8988T (cell line): ENCODE data around the gene SNN.

Experiments
- DNase-seq: peaks from one replicate; pipeline ENCODE4 v3.0.0; 2011

The SNN gene

DNA sequence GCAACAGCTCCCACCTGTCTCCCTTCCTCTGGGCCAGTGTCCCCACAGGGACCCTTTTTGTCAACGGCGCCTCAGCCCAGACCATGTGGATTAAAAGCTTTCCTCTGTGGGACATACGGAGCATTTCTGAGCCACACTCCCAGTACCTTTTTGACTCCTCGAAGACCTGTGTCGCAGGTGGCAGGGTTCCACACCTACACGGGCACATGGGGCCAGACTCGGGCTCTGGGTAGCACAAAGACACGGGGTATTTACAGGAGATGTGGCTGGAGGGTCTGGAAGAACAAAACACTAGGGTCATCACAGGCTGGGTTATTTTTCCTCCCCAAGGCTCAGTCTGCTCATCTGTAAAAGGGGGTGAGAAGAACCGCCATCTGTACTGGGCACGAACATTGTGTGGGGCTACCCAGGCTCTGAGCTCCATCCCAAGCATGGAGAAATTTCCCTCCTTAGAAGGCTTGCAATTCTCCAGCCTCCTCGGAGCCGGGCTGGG, 32.5 kb upstream of the SNN start:
- no peak for DNase-seq

DNA sequence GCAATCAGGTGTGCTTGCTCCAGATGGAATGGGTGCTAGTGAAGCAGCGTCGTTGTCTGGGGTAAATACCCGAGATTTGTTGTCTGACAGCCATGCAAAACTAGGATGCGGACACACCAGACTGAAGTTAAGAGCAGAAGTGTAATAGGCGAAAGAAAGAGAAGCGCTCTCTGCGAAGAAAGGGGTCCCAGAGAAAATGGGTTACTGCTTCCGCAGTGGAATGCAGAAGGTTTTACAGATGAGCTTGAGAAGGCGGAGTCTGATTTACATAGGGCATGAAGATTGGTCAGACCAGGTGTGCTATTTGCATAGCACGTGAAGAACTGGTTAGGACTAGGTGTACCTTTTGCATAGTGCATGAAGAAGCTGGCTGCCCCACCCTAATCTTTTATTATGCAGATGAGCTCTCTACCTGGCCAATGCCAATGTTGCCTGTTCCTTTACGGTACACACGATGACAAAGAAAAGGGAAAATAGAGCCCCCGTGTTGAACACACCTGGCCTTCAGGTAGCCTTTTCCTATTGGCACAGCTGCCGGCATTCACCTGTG, 32.0 kb upstream of the SNN start:
- DNase-seq: no peak

DNA sequence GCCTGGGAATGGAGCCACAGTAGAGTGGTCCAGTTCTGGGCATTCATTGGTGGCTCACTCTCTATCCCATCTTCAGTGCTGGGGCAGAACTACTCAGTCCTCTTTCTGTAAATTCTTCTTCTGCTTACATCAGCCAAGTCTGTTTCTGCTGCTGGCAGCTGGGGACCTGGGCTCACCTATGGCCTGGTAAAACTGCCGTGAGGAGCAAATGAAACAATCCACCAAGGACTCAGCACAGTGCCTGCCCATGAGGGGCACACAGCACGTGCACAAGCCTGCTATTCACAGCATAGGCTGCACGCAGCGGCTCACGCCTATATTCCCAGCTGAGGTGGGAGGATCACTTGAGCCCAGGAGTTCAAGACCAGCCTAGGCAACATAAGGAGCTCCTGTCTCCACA, 30.9 kb upstream of the SNN start:
- no peak for DNase-seq

DNA sequence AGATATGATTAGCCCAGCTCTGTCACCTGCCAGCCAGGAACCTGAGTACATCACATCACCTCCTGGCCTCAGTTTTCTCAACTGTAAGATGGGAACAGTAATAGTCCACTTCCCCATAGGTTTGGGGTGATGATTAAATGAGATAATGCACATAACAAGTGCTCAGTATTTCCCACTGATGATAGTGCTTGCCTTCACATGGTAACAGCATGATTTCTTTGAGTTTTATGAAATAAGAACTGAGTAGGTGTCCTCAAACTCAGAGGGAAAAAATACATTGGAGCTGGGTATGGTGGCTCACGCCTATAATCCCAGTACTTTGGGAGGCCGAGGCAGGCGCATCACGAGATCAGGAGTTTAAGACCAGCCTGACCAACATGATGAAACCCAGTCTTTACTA, 30.1 kb upstream of the SNN start:
- no peak for DNase-seq

DNA sequence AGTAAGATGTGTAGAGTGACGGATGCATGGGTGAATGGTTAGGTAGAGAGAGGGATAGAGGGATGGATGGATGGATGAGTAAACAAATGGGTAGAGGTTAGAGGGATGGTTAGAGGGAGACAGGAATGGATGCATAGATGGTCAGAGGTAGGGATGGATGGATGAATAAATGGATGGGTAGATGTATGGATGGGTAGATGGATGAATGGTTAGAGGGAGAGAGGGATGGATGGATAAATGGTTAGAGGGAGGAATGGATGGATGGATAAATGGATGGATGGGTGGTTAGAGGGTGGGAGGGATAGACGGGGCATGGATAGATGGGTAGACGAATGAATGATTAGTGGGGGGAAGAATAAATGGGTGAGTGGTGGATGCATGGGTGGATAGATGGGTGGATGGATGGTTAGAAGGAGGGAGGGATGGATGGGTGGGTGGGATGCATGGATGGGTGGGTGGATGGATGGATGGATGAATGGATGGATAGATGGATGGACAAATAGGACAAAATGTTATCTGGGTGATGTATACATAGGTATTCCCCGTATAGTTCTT, 29.2 kb upstream of the SNN start:
- DNase-seq: no peak

DNA sequence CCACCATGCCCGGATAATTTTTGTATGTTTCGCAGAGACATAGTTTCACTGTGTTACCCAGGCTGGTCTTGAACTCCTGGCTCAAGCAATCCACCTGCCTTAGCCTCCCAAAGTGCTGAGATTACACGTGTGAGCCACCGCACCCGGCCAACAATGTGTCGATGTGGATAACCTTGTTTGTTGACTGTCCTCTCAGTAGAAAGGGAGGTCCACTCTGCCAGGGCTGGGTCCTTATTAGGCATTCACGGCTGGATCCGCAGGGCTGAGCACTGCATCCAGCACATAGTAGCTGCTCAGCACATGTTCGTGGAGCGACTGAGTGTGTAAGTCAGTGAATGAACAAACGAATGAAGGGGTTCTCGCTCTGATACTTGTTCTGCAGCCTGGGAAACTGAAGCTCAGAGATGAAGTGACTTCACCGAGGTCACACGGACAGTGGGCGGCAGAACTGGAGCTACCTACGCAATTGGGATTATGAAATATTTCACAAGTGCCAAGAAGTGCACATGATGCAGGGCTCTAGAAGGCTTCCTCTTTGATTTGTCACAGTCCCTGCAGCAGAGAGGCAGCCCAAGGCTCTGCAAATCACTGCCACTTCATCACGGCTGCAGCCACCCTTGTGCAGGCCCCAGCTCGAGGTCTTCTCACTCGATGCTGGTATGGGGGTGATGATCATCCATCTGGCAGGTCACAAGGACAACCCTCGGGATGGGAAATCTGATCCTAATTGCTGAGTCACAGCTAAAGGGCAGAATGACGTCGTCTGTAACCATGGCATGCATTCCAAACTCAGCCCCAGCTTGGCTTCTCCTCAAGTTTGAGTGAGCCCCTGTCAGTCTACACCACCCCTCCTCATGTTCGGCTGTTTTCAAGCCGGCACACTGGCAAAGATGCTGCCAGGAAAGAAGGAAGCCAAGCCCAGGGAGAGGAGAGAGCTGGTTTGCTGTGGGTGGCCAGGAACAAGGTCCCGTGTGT, 28.0 kb upstream of the SNN start:
- no peak for DNase-seq

DNA sequence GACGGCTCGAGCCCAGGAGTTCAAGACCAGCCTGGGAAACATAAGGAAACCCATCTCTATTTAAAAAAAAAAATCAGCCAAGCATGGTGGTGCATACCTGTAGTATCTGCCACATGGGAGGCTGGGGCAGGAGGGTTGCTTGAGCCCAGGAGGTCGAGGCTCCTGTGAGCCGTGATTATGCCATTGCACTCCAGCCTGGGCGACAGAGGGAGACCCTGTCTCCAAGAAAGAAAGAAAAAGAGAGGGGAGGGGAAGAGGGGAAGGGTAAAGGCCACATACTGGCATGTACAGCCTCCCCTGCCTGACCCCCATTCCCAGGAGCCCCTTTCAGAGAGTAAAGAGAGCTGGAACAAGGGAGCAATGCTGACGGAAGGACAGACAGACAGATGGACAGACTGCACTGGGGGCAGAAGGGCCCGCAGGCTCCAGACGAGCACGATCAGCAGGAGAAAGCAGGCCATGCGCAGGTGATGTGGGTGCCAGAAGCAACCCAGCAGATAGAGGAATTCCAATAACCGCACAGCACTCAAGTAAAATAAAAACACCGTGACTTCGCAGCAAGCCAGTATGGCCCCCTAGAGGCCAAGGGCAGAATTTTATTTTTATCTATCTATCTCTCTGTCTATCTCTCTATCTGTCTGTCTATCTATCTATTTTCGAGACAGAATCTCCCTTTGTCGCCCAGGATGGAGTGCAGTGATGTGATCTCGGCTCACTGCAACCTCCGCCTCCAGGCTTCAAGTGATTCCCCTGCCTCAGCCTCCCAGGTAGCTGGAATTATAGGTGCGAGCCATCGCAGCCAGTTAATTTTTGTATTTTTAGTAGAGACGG, 27.1 kb upstream of the SNN start:
- DNase-seq: no peak

DNA sequence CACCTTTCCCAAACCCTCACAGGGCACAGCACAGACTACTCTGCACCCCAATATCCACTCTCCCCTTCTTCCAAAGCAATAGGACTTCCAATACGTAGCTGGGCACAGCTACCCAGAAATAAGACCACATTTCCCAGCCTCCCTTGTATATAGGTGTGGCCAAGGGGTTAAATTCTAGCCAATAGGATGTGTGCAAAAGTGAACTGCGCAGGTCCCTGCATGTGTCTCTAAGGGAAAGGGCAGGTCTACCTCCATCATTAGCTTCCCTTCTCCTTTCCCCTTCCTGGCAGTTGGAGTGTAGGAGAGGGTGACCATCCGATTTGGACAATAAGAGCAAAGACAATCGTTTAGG, 25.5 kb upstream of the SNN start:
- DNase-seq: no peak

DNA sequence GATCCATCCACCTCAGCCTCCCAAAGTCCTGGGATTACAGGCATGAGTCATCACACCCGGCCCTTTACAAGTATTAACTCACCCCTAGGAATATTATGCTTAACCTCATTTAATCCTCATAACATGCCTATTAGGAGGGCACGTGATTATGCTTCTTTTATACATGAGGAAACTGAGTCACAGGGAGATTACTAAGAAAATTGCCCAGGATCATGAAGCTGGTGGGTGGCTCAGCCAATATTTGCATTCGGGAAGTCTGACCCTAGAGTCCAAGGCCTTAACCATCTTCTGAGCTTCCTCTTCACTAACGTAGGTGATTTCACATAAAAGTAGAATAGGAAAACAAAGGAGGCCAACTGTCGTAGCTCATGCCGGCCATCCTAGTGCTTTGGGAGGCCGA, 19.0 kb upstream of the SNN start:
- DNase-seq: no peak

DNA sequence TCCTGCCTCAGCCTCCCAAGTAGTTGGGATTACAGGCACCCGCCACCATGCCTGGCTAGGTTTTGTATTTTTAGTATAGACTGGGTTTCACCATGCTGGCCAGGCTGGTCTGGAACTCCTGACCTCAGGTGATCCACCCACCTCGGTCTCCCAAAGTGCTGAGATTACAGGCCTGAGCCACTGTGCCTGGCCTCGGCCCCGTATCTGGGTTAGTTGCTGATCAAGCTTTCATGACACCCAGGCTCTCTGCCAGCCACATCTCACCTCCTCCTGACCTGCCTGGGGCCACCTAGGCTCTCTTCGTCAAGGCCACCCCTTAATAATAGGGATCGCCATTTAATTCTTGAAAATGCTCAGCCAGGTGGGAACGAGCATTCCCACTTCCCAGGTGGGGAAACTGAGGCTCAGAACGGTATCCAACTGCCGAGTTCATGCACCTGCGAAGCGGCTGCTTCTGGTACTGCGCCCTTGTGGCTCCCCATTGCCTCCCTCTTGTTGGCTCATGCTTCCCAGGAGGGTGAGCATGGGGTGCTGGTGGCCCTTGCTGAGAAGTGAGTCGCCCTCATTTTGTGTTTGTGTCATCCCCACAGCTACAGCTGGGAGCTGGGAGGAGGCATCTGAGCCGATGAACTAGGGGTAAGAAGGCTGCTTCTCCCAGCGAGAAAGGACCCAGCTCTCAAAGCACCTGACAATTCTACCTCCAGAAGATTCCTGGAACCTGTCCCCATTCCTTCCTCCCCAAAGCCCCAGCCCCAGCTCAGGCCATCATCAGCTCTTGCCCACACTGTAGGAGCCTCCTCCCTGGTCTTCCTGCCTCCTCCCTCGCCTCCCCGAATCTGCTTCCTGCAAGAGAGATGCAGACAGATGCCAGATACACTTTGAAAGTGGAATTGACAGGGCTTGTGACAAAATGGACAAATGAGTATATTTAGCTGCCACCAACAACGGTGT, 17.3 kb upstream of the SNN start:
- no peak for DNase-seq

DNA sequence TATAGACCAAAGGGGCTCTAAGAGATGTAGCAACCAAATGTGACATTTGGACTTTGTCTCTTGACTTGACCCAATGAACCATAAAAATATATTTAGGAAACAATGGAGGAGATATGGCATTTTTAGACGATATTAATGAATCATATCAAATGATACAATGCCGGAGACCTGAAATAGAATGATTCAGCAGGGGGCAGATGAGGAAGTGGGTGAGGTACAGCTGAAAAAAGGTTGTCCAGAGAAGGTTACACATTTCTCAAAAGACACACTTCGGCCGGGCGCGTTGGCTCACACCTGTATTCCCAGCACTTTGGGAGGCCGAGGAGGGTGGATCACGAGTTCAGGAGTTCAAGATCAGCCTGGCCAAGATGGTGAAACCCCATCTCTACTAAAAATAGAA, 16.5 kb upstream of the SNN start:
- no peak for DNase-seq

DNA sequence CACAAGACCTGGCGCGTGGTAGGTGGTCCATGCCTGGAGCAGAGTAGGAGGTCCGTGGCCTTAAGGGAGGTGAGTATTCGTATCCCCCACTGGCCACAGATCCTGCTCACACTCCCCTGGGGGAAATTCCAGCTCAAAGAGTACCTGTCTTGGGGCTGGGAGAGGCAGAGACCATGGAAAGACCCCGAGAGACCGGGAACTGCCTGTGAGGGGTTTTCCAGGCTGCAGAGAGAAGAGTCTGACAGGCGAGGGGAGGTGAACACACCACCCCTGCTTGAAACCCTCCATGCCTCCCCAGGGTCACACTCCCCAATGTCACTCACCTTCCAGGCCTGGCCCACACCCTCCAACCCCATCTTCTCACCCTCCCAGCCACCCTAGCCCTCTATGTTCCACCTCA, 12.6 kb upstream of the SNN start:
- no peak for DNase-seq

DNA sequence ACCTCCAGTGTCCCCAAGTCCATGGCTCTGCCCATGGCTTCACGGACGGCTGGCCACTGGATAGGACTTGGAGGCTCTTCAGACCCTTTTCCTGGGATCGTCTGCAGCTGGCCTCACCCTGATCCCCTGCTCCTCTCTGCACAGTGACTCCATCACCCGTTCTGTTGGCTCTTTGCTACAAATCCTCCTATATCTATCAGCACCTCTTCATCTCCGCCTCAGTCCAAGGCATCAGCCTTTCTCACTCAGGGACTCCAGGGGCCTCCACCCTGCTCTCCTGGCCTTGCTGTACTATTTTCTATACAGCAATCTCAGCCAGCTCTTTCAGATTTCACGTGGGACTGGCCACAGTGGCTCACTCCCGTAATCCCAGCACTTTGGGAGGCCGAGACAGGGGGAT, 10.7 kb upstream of the SNN start:
- no peak for DNase-seq

DNA sequence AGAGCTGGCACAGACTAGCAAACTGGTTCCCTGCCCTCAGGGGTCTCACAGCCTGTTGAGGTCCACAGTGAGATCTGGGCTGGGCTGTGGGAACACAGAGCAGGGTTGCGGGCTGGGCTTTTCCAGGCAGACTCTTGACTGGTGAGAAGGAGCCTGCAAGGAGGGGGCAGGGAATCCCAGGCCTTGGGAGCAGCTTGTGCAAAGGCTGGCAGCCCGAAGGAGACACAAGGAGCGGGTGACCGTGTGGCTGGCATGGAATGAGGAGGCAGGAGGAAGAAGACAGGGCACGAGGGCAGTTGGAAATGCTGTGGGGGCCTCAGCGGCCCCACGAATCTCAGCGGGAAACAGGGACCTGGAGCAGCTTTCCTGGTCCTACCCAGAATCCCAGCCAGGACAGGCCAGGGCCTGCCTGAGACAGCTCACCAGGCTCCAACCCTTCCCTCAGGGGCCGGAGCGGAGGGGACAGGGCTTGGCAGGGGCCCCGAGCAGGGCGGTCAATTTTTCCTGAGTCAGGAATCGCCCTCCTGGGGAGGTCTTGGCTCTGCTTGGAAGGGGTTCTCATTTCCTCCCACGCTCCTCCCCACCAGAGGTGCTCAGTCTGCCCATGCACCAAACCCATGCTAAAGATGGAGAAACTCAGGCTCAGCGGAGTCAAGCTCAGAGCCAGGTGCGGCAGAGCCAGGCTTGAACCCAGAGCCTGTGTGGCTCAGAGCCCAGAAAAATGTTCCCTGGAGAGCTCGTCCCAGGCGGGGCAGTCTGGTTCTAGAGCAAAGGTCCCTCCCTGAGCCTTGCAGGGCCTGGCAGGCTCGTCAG, 9.2 kb upstream of the SNN start:
- no peak for DNase-seq

DNA sequence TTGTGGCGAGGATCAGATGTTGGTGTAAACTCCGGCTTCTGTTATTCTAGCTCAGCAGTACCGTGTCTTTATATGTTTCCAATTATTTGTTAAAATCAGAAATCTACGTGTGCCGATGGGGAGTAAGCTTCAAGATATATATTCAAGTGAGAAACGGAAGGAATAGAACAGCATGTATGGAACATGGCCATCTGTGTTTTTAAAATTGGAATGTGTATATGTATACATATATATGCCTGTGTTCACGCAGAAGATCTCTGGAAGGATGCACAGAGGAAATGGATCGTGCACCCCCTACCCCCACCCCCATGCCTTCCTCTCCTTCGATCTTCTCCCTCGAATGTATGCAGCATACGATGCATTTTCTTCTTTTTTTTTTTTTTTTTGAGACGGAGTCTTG, 7.7 kb upstream of the SNN start:
- no peak for DNase-seq

DNA sequence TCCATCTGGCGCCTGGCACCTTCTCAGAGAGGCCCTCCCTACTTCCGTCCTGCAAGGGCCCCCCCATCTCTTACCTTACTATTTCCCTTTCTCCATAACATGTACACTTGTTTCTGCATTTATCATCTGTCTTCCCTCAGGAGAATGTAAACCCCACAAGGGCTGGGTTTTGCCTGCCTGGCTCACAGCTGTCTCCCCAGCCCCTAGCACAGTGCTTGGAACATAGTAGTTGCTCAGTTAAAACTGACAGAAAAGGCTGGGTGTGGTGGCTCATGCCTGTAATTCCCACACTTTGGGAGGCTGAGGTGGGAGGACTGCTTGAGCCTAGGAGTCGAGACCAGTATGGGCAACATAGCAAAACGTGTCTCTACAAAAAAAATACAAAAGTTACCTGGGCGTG, 5.7 kb upstream of the SNN start:
- no peak for DNase-seq

DNA sequence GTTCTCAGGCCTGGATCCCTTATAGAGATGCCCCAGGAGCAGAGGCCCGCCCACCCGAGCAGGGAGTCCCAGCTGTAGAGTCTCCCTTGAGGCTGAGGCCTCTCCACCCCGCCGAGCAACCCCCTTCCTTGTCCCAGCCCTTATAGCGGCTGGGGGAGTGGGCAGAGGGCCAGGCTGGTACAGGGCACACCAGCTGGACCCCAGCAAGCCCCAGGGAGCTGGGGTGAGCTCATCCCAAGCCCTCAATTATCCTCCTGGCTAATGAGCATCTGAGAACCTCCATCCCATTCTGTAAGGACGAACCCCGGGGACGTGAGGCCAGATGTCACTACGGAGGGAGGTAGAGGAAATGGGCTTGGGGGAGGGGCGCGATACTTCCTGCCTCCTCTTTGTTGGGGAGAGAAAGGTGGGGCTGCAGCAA, 3.2 kb upstream of the SNN start:
- no peak for DNase-seq

DNA sequence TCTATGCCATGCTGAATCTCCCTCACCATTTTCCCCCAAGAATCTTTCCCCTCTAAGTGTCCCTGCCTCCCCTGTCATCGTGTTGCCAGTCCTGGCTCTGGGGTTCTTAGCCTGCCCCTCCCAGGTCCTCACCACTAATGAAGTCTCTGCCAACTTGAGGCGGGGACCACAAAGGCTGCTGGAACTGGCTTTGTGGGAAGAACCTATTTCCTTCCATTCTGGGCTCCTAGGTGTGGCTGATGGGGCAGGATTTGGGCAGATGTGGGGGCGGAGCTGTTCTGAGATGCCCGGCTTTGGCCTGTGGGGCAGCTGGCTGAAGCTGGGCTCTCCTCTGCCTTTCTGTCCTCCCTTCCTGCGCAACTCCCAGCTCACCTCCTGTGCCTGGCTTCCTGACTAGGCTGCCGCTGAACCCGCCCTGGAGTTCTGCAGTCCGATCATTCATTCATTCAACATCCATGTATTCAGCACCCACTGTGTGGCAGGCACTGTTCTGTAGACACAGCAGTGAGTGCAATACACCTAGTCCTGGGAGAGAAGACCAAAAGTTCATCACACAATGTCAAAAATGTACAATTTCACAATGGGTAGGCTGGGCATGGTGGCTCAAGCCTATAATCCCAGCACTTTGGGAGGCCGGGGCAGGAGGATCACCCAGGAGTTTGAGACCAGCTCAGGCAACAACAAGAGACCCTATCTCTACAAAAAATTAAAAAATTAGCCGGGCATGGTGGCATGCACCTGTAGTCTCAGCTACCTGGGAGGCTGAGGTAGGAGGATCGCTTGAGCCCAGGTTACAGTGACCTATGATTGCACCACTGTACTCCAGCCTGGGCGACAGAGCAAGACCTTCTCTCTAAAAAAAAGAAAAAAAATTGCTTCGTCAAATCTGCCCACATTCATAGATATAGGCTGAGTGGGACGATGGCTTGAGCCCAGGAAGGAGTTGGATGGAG, 1.9 kb upstream of the SNN start:
- DNase-seq: no peak

DNA sequence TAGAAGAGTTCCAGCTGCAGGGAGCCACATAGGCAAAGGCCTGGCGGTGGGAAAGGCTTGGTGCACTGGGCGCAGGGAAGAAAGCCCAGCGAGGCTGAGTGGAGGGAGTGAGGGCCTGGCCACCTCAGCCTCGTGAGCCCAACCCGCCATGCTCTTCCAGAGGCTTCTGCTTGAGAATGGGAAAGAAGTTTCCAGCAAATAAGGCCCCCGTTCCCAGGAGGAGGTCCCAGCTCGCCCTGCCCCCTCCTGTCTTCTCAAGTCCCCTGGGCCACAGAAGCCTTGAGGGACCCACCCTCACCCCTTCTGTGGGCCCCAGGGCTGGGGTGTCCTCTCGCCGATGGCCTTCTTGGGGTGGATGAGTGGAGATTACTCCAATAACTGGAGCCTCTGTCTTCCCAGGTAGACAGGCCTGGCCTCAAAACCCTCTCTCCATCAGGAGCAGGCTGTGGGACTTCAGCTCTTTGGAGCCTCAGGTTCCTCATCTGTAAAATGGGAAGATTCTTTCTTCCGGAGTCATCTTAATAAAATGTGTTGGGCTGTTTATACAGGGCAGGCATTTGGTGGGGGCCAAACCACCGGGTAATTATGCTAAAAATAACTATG, 933 bp upstream of the SNN start:
- no peak for DNase-seq
